Skin of body (tissue), 2 donors: ENCODE data around the gene MRPL33. TPM values are rescaled to one million over a fixed set of nuclear protein-coding genes. Genes with fewer than 3 reads are reported as not detected.
A peak's percentile ranks its signal among the peaks of the same experiment; 100 is the strongest.
"Not testable (repeated sequence)": the region's sequence is repeated elsewhere in the genome, so short reads cannot be mapped to it uniquely, and the experiment has no call there.

ENCODE experiments used
- DNase-seq: peaks from one replicate; lab custom pipeline; 2025; lab: John Stamatoyannopoulos, UW
- total RNA-seq: library from RNA; depleted of rRNA; stranded (reverse); fragments of >200 nt; gene quantifications from one replicate; pipeline ENCODE4 v1.2.3, GENCODE V29; 2014

Gene MRPL33
- total RNA-seq, 1 donor from 2014 or later = 63.0 TPM

- DNase-seq = no peak
These were observed 29.8 kb upstream of the MRPL33 start for GRCh38 chr2:27741673-27742072.

DNA sequence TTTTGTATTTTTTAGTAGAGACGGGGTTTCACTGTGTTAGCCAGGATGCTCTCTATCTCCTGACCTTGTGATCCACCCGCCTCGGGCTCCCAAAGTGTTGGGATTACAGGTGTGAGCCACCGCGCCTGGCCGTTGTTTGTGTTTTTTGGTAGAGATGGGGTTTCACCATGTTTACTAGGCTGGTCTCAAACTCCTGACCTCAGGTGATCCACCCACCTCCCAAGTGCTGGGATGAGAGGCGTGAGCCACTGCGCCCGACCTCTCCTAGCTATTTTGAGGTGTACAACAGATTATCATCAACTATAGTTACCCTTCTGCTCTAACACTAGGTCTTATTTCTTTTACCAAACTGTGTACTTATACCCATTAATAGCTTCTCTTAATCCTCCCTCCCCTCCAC lies 28.9 kb upstream of the MRPL33 start:
- DNase-seq = no peak

DNA sequence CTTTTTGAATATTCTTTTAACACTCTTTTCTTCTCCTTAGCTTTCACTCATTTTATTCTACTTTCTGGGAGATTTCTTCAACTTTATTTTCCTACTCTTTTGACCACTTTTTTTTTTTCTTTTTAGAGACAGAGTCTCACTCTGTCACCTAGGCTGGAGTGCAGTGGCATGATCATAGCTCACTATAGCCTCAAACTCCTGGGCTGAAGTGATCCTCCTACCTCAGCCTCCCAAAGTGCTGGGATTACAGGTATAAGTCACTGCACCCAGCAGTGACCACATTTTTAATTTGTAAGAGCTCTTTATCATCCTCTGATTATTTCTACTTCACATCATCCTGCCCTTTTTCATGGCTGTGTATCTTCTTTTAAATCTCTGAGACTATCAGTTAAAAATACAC lies 26.0 kb upstream of the MRPL33 start:
- not testable (repeated sequence) for DNase-seq

- DNase-seq = no peak
These were observed 25.2 kb upstream of the MRPL33 start for GRCh38 chr2:27746325-27746724.

DNA sequence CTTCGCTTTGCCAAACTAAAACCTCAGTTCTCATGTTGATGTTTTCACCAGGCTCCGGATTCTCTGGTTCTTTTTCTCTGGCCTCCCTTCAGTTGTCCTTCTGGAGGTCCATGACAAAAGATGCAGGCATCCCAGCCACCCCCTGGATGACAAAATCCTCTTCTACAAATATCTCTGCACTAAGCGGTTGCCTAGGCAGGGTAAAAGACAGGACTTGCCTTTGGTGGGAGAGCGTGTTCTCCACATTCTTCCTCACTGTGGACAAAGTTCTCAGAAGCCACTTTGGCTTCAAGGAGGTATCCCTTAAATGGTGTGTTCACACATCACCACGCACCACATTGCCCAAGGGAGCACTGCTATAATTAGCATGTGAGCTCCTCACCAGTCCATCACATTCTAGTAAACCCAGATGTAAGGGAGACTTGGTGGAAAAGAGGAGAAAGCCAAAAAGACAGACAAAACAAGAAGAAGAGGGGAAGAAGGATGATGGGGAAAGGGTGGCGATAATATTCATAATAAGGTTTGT lies 23.6 kb upstream of the MRPL33 start:
- DNase-seq = no peak

DNA sequence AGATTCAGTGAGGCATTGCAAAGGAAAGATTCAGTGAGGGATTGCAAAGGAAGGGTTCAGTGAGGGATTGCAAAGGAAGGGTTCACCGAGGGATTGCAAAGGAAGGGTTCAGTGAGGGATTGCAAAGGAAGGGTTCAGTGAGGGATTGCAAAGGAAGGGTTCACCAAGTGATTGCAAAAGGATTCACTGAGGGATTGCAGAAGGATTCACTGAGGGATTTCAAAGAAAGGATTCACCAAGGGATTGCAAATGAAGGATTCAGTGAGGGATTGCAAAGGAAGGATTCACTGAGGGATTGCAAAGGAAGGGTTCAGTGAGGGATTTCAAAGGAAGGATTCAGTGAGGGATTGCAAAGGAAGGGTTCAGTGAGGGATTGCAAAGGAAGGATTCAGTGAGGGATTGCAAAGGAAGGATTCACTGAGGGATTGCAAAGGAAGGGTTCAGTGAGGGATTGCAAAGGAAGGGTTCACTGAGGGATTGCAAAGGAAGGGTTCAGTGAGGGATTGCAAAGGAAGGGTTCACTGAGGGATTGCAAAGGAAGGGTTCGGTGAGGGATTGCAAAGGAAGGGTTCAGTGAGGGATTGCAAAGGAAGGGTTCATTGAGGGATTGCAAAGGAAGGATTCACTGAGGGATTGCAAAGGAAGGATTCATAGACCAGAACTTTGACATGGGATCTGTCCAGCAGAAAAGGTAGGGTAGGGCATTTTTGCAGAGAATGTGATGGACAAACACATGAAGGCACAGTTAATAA lies 22.5 kb upstream of the MRPL33 start:
- DNase-seq = not testable (repeated sequence)

GRCh38 chr2:27751377-27751776 lies 20.1 kb upstream of the MRPL33 start:
- DNase-seq = no peak

DNA sequence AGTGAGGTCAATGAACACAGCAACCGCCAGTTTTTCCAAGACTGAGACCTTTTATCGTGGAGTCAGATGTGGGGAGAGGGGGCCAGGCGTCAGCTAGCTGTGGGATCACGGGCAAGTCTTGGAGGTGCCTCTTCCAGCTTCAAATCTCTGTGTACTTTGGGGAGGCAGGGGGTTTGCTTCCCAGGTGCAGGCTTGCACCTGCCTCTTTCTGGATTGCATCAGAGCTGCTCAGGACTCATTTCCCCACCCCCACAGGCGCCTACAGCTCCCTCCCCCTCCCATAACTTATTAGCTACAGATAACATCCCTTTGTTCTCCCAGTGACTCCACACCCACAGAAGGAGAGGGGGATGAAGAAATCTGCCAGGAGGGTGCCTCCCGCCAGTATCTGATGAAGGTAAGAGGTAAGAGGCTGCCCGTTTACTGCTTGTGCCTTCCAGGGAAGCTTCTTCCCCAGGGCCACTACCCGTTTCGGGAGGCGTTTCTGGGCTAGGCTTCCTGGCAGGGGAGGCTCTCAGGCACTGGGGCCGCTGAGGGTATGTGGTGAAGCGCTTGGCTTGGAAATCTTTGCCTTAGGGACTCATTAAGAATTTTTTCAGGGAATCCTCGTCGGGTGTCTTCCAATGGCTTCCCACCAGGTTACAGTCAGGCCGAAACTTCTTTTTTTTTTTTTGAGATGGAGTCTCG lies 18.8 kb upstream of the MRPL33 start:
- no peak for DNase-seq

DNA sequence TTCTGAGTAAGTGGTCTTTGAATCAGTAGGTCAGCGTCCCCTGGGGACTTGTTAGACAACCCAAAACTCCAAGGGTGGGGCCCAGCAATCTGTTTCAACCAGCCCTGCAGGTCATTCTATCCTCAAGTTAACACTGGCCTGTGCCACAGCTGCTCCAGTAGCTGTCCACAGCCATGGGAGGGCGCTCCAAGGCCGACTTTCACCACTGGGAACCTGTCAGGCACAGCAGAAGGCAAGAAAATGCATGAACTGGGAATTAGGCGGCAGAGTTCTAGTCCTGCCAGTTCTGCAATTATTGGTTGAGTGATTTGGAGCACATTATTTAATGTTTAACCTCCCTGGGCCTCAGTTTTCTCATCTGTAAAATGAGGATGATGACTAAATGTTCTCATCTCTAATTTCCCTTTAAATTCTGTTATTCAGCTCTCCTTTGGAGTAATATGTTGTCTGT lies 17.4 kb upstream of the MRPL33 start:
- peak; percentile 23 for DNase-seq

GRCh38 chr2:27754831-27755230 lies 16.7 kb upstream of the MRPL33 start:
- no peak for DNase-seq

DNA sequence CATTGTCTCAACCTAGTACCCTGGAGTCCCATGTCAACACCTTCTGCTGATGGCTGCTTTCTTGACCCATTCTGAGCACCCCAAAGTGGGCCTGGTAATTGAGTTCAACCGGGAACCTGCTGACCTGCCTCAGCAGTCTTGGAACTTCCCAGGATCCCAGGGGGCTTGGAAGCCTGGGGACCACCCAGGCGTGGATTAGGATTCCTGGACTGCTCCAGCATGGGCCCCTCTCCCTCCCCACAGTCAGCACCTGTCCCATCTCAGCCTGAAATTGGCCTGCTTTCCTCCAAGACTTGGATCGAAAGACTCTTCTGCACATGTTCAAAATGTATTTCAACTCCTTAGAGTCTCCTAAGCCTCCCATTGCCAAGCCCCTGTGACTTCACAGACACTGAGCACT lies 15.4 kb upstream of the MRPL33 start:
- no peak for DNase-seq

GRCh38 chr2:27756544-27757498 lies 14.7 kb upstream of the MRPL33 start:
- no peak for DNase-seq

DNA sequence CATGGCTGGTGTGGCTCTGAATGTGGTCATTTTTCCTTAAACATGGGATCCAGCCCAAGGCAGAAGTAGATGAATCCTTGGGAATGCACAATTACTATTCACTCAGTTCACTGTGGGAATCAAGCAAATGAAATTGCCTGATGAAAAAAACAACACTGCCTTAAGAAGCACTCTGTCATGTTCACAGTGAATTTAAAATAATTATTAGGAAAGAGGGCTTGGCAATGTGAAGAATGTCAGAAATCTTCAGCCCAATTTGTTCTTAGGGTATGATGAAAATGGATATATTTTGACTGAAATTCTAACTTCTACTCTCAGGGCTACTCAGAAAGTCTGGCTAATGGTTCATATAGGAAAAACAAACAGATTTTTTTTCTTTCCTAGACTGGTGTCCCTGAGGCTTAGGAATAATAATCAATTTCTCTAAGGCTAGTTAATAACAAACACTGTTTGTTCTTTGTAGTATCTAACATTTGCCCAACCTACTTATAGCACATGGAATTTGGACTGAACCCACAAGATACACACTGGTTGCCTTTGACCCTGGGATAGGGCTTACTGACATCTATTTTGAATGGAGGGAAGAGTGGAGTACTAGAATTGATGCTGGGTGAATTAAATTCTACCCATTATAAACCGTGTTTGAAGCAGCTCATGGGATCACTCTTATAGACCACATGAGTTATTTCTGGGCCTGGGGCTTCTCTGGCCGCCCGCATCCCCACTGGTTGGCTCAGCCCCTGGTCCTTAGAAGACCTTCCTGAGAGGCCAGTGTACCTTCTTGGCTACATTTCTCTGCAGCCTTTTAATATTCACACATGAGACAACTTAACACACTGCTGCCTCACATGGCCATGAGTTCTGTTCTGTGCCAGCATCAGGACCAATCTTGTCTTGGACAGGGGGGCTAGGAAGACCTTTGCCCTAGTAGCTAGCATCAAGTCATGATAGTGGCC lies 8.3 kb upstream of the MRPL33 start:
- no peak for DNase-seq

DNA sequence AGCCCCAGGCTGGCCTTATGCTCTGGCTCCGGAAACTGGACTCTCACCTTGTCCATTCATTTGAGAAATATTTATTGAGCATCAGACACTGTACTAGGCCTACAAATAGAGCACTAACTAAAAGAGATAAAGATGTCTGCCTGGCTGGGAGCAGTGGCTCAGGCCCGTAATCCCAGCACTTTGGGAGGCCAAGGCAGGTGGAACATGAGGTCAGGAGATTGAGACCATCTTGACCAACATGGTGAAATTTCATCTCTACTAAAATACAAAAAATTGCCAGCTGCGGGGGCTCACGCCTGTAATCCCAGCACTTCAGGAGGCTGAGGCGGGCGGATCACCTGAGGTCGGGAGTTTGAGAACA lies 7.6 kb upstream of the MRPL33 start:
- no peak for DNase-seq

- DNase-seq = not testable (repeated sequence)
These were observed 7.0 kb upstream of the MRPL33 start for GRCh38 chr2:27764526-27764925.

DNA sequence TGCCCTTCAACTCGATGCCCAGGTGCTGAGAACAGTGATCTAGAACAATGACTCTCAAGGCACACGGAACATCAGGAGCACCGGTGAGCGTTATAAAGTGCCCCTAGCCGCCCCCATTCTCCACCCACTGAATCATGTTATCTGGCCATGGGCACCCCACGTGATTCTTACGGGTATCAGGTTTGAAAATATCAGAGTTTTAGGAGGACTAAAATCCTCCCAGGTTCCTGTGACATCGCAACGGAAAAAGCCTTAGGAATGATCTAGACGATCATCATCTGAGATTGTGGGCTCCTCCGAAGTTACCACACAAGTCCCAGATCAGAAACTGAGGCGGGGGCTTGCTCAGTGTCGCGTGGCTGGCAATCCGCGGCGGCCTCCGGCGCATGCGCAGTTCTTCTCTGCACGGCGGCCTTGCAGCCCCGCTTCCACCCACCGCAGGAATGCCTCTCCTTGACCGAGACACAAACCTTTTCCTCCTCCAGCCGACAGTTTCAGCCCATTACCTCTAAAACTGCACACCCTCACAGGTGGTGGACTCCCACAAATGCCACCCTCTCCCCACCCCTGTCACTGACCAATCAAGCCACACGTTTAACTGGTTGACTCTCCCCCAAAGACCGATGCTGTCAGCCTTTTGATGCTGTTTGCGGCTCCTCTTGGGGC lies 5.8 kb upstream of the MRPL33 start:
- DNase-seq = no peak

DNA sequence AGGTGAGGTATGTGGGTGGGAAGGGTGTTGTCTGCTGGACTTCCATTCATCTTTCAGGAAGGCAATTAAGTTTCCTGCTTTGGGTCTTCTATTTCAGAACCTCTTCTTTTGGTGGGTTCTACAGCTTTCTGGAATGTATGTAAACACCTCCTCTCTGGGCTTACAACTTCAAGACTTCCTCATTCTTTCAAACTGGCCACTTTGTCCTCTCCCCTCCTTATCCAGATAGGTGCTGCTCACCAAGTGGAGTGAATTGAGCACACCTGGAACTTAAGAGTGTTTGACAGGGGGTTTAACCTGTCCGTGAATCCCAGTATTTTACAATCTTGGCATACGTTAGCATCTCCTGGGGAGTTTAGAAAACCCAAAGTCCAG lies 5.2 kb upstream of the MRPL33 start:
- DNase-seq = no peak

- no peak for DNase-seq
These were observed 344 bp upstream of the MRPL33 start for GRCh38 chr2:27771202-27771547.

- DNase-seq = no peak
These were observed 1.3 kb downstream of the MRPL33 start for GRCh38 chr2:27772804-27773203.

GRCh38 chr2:27773959-27774358 lies 2.4 kb downstream of the MRPL33 start:
- no peak for DNase-seq
